ENCODE results near the gene LBHD2. TPM values are rescaled to one million over a fixed set of nuclear protein-coding genes. Genes with fewer than 3 reads are reported as not detected.

LBHD2 gene
- total RNA-seq, 2 experiments from 2014 or later = not detected

GRCh38 chr14:103122585-103122946, 38.6 kb downstream of the LBHD2 start:
- CTCF ChIA-PET = no interaction called here
- H3K27ac Mint-ChIP-seq = no peak overlapping the region
- H3K9me3 Mint-ChIP-seq = no peaks in the 10 kb centered on the region
- no peak overlapping the region for H3K4me3 Mint-ChIP-seq
- H3K27me3 Mint-ChIP-seq (ENCODE audit: low read depth) = peaks cover 23% of the 10 kb centered on the region
- no peak for DNase-seq
- intact Hi-C loops (cut with micrococcal nuclease) = no loop called here
- H3K36me3 Mint-ChIP-seq (ENCODE audit: low read depth) = no peaks in the 10 kb centered on the region
- peaks cover 4% of the 10 kb centered on the region for H3K4me1 Mint-ChIP-seq (ENCODE audit: low read depth)

- Mint-ChIP-seq H3K27ac (no peak within 1 kb of the TSS), H3K36me3 (ENCODE audit: low read depth) (no peaks in the 10 kb centered on the region)
- CTCF ChIA-PET = interaction anchor here (1.3 kb wide), 1 partner anchor 17 kb away, joined by 3 read pairs; no protein-coding TSS in a partner anchor
Measured at GRCh38 chr14:103122947-103123633, 39.1 kb downstream of the LBHD2 start, which contains the start of gene TNFAIP2. TNFAIP2 (plus strand) TSS chr14:103123461; CDS start chr14:103126458, 2,997 bp downstream.

GRCh38 chr14:103123634-103124500, 39.9 kb downstream of the LBHD2 start:
- Mint-ChIP-seq H3K27ac (no peak overlapping the region), H3K9me3 (no peaks in the 10 kb centered on the region), H3K4me1 (ENCODE audit: low read depth) (peaks cover 4% of the 10 kb centered on the region), H3K36me3 (ENCODE audit: low read depth) (no peaks in the 10 kb centered on the region), H3K27me3 (ENCODE audit: low read depth) (peaks cover 23% of the 10 kb centered on the region), H3K4me3 (no peak overlapping the region)
- intact Hi-C loops (cut with micrococcal nuclease) = no loop called here
- DNase-seq = no peak
- CTCF ChIA-PET = interaction anchor here (1.3 kb wide), 1 partner anchor 18 kb away, joined by 3 read pairs; no protein-coding TSS in a partner anchor

More at GRCh38 chr14:103122947-103123633, 39.1 kb downstream of the LBHD2 start, which contains the start of gene TNFAIP2:
- H3K27me3 Mint-ChIP-seq (ENCODE audit: low read depth) = peaks cover 23% of the 10 kb centered on the region
- intact Hi-C loops (cut with micrococcal nuclease) = no loop called here
- no peak for DNase-seq
- peaks cover 4% of the 10 kb centered on the region for H3K4me1 Mint-ChIP-seq (ENCODE audit: low read depth)
- no peaks in the 10 kb centered on the region for H3K9me3 Mint-ChIP-seq
- H3K4me3 Mint-ChIP-seq = no peak within 1 kb of the TSS

GRCh38 chr14:103124501-103125001, 40.5 kb downstream of the LBHD2 start:
- H3K36me3 Mint-ChIP-seq (ENCODE audit: low read depth) = no peaks in the 10 kb centered on the region
- H3K4me1 Mint-ChIP-seq (ENCODE audit: low read depth) = peaks cover 4% of the 10 kb centered on the region
- peaks cover 22% of the 10 kb centered on the region for H3K27me3 Mint-ChIP-seq (ENCODE audit: low read depth)
- H3K9me3 Mint-ChIP-seq = no peaks in the 10 kb centered on the region
- H3K27ac Mint-ChIP-seq = no peak overlapping the region
- DNase-seq = no peak
- no peak overlapping the region for H3K4me3 Mint-ChIP-seq
- intact Hi-C loops (cut with micrococcal nuclease) = no loop called here
- CTCF ChIA-PET = interaction anchor here (1.3 kb wide), 1 partner anchor 18 kb away, joined by 3 read pairs; no protein-coding TSS in a partner anchor

- Mint-ChIP-seq H3K27ac (no peak overlapping the region), H3K27me3 (ENCODE audit: low read depth) (peaks cover 17% of the 10 kb centered on the region), H3K4me1 (ENCODE audit: low read depth) (peaks cover 4% of the 10 kb centered on the region), H3K4me3 (no peak overlapping the region), H3K9me3 (no peaks in the 10 kb centered on the region), H3K36me3 (ENCODE audit: low read depth) (no peaks in the 10 kb centered on the region)
- intact Hi-C loops (cut with micrococcal nuclease) = no loop called here
- no peak for DNase-seq
- CTCF ChIA-PET = no interaction called here
Measured at GRCh38 chr14:103125098-103126070, 41.4 kb downstream of the LBHD2 start.

GRCh38 chr14:103126088-103126872, 42.3 kb downstream of the LBHD2 start:
- peaks cover 4% of the 10 kb centered on the region for H3K4me1 Mint-ChIP-seq (ENCODE audit: low read depth)
- intact Hi-C loops (cut with micrococcal nuclease) = no loop called here
- no peak overlapping the region for H3K4me3 Mint-ChIP-seq
- no peak overlapping the region for H3K27ac Mint-ChIP-seq
- CTCF ChIA-PET = no interaction called here
- no peak for DNase-seq
- no peaks in the 10 kb centered on the region for H3K36me3 Mint-ChIP-seq (ENCODE audit: low read depth)
- no peaks in the 10 kb centered on the region for H3K9me3 Mint-ChIP-seq
- H3K27me3 Mint-ChIP-seq (ENCODE audit: low read depth) = peaks cover 15% of the 10 kb centered on the region

- CTCF ChIA-PET = no interaction called here
- peaks cover 12% of the 10 kb centered on the region for H3K27me3 Mint-ChIP-seq (ENCODE audit: low read depth)
- H3K4me1 Mint-ChIP-seq (ENCODE audit: low read depth) = peaks cover 4% of the 10 kb centered on the region
- no peaks in the 10 kb centered on the region for H3K9me3 Mint-ChIP-seq
- no peaks in the 10 kb centered on the region for H3K36me3 Mint-ChIP-seq (ENCODE audit: low read depth)
- intact Hi-C loops (cut with micrococcal nuclease) = no loop called here
- no peak for DNase-seq
- H3K4me3 Mint-ChIP-seq = no peak overlapping the region
- no peak overlapping the region for H3K27ac Mint-ChIP-seq
Measured at GRCh38 chr14:103126873-103127304, 42.9 kb downstream of the LBHD2 start.

GRCh38 chr14:103127356-103127755, 43.3 kb downstream of the LBHD2 start:
- Mint-ChIP-seq H3K9me3 (no peaks in the 10 kb centered on the region), H3K27me3 (ENCODE audit: low read depth) (peaks cover 8% of the 10 kb centered on the region), H3K36me3 (ENCODE audit: low read depth) (no peaks in the 10 kb centered on the region), H3K4me3 (no peak overlapping the region), H3K27ac (no peak overlapping the region), H3K4me1 (ENCODE audit: low read depth) (no peaks in the 10 kb centered on the region)
- intact Hi-C loops (cut with micrococcal nuclease) = no loop called here
- DNase-seq = no peak
- CTCF ChIA-PET = no interaction called here

GRCh38 chr14:103127861-103128598, 44.0 kb downstream of the LBHD2 start:
- H3K4me1 Mint-ChIP-seq (ENCODE audit: low read depth) = no peaks in the 10 kb centered on the region
- H3K27ac Mint-ChIP-seq = no peak overlapping the region
- intact Hi-C loops (cut with micrococcal nuclease) = no loop called here
- no peak for DNase-seq
- H3K4me3 Mint-ChIP-seq = no peak overlapping the region
- peaks cover 8% of the 10 kb centered on the region for H3K27me3 Mint-ChIP-seq (ENCODE audit: low read depth)
- no peaks in the 10 kb centered on the region for H3K9me3 Mint-ChIP-seq
- CTCF ChIA-PET = interaction anchor here (3.3 kb wide), 1 partner anchor 22 kb away, joined by 11 read pairs; no protein-coding TSS in a partner anchor
- no peaks in the 10 kb centered on the region for H3K36me3 Mint-ChIP-seq (ENCODE audit: low read depth)

- no peak overlapping the region for H3K4me3 Mint-ChIP-seq
- no peak for DNase-seq
- H3K36me3 Mint-ChIP-seq (ENCODE audit: low read depth) = no peaks in the 10 kb centered on the region
- H3K27ac Mint-ChIP-seq = no peak overlapping the region
- CTCF ChIA-PET = interaction anchor here (0.6 to 3.3 kb wide), 2 partner anchors 23 to 97 kb away, joined by 3 to 11 read pairs; no protein-coding TSS in a partner anchor
- peaks cover 7% of the 10 kb centered on the region for H3K27me3 Mint-ChIP-seq (ENCODE audit: low read depth)
- no peaks in the 10 kb centered on the region for H3K4me1 Mint-ChIP-seq (ENCODE audit: low read depth)
- no peaks in the 10 kb centered on the region for H3K9me3 Mint-ChIP-seq
- intact Hi-C loops (cut with micrococcal nuclease) = no loop called here
Measured at GRCh38 chr14:103128631-103129300, 44.8 kb downstream of the LBHD2 start.

Measured in activated naive CD4-positive, alpha-beta T cell treated with anti-CD3 and anti-CD28 coated beads for 36 hours (primary cell).